ENCODE measurements around the gene CCDC60.

CCDC60 gene

DNA sequence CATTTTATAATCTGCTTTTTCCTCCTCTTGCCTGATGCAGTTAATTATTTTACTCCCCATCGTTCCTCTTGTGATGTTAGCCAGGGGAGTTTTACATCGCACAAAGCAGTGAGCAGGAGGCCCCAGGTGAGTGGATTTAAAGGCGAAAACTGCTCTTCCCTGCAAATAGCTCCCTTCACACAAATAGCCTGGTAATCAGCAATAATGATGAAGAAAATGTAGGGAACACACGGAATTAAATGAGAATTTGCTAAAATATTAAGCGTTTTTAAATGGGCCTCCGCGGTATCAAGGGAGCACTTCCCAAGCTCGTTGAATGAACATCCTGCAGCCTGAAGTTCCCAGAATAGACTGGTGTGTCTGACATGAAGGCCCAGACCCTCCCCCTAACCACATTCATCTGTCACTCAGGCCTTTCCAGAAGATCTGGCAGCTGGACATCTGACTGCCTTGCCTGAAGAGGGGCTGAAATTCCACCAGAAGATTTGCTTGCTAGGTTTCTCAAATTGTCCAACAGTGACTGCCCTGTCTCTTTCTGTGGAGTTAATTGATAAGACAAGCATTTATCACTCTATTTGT lies 127.2 kb downstream of the CCDC60 start:
- CTCF ChIA-PET, result interaction anchor here (5.9 kb wide), 1 partner anchor 18 kb away, joined by 30 read pairs; no protein-coding TSS in a partner anchor
- TF ChIP-seq, protein P1, sequence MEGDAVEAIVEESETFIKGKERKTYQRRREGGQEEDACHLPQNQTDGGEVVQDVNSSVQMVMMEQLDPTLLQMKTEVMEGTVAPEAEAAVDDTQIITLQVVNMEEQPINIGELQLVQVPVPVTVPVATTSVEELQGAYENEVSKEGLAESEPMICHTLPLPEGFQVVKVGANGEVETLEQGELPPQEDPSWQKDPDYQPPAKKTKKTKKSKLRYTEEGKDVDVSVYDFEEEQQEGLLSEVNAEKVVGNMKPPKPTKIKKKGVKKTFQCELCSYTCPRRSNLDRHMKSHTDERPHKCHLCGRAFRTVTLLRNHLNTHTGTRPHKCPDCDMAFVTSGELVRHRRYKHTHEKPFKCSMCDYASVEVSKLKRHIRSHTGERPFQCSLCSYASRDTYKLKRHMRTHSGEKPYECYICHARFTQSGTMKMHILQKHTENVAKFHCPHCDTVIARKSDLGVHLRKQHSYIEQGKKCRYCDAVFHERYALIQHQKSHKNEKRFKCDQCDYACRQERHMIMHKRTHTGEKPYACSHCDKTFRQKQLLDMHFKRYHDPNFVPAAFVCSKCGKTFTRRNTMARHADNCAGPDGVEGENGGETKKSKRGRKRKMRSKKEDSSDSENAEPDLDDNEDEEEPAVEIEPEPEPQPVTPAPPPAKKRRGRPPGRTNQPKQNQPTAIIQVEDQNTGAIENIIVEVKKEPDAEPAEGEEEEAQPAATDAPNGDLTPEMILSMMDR (IDR thresholded peaks at IDR 0.05; ENCODE audit: control extremely low read depth, extremely low read depth, low read depth, missing control alignments), result no peak
- POLR2A ChIA-PET, result no interaction called here
- no peak for DNase-seq (ENCODE audit: extremely low spot score)

DNA sequence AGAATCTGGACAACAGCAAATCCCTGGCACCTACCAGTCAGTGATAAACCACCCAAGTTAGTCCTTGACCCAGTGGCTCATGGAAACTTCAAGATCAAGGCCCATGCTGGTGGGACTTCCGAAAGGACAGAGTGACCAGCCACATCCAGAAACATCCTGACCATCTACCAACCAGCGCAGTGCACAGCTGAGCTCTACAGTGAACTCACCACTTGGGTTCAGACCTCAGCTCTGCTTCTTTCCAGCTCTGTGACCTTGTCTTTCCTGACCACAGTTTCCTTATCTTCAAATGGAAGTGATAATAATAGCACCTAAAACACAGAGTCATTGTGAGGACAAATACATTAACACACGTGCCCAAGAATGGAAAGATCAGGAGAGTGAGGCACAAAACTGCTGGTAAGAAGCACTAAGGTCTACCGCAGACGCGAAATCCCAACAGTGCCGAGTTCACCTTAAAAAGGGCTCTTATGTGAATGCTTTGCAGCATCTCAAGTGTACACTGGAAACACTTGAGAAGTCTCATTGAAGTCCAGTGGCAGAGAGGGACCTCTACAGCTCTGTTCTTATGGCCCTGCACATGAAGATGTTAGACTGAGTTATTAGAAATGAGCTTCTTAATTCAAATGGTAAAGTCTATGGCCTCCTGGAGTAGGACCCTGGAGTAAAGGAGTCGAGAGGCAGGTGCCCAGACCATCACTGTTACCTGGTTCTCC lies 128.8 kb downstream of the CCDC60 start:
- DNase-seq (ENCODE audit: extremely low spot score), result no peak
- CTCF ChIA-PET, result interaction anchor here (1.2 to 5.9 kb wide), 2 partner anchors 13 to 19 kb away, joined by 3 to 30 read pairs; no protein-coding TSS in a partner anchor
- POLR2A ChIA-PET, result no interaction called here
- TF ChIP-seq, protein P1 (IDR thresholded peaks at IDR 0.05; ENCODE audit: control extremely low read depth, extremely low read depth, low read depth, missing control alignments), result no peak

DNA sequence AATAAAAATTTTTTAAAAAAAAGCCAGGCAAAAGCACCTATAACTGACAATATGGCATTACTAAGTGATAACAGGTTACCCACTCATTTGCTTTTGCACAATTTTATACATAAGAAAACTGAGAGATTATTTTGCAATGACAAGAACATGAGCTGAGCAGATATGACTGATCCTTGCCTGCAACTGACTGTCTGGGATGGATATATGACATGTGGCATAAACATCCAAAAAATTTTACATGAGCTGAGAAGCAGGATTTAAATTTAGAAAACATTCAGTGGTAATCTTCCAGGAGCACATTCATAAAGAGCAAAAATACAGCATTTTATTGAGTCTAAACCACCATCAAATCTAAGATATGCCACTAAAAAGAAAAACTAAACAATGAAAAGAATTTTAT lies 133.8 kb downstream of the CCDC60 start:
- TF ChIP-seq, protein P1 (IDR thresholded peaks at IDR 0.05; ENCODE audit: control extremely low read depth, extremely low read depth, low read depth, missing control alignments), result no peak
- ChIA-PET POLR2A (no interaction called here), CTCF (interaction anchor here (0.6 to 1.1 kb wide), 2 partner anchors 23 to 24 kb away, joined by 3 read pairs; no protein-coding TSS in a partner anchor)
- no peak for DNase-seq (ENCODE audit: extremely low spot score)

DNA sequence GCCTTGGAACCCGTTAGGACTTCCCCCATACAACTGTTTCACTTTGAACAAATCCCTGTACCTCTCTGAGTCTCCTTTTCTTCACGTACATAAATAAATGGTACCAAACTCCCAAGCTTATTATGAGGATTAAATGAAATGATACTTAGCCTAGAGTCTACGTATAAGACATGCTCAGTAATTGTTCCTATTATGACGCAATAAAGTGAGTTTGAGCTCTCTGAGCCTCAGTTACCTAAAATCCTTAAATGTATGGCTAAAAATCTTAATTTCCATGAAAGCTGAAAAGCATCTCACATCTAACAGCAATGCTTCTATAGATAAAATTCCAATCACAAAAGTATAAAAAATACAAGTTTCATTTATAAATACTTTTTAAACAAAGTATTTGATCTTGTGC lies 141.1 kb downstream of the CCDC60 start:
- POLR2A ChIA-PET, result no interaction called here
- no peak for DNase-seq (ENCODE audit: extremely low spot score)
- TF ChIP-seq, protein P1 (IDR thresholded peaks at IDR 0.05; ENCODE audit: control extremely low read depth, extremely low read depth, low read depth, missing control alignments), result no peak
- CTCF ChIA-PET, result interaction anchor here (0.8 to 1.5 kb wide), 2 partner anchors 13 to 31 kb away, joined by 3 read pairs; no protein-coding TSS in a partner anchor

DNA sequence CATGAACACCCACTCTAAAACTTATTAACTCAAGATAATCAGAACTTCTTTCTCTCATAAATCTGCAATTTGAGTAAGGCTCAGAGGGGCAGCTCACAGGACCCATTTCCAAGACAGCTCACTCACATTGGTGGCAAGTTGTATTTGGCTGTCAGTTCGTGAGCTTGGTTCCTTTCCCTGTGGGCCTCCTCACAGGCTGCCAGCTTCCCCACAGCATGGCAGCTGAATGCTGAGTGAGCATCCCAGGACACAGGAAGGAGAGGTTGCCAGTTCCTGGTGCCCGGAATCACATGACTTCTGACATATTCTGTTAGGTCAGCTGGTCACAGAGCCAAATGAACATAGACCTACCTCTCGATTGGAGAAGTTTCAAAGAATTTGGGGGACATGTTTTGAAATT lies 142.4 kb downstream of the CCDC60 start:
- no peak for DNase-seq (ENCODE audit: extremely low spot score)
- ChIA-PET CTCF (interaction anchor here (1.5 kb wide), 1 partner anchor 14 kb away, joined by 3 read pairs; no protein-coding TSS in a partner anchor), POLR2A (no interaction called here)
- TF ChIP-seq, protein P1 (IDR thresholded peaks at IDR 0.05; ENCODE audit: control extremely low read depth, extremely low read depth, low read depth, missing control alignments), result no peak

DNA sequence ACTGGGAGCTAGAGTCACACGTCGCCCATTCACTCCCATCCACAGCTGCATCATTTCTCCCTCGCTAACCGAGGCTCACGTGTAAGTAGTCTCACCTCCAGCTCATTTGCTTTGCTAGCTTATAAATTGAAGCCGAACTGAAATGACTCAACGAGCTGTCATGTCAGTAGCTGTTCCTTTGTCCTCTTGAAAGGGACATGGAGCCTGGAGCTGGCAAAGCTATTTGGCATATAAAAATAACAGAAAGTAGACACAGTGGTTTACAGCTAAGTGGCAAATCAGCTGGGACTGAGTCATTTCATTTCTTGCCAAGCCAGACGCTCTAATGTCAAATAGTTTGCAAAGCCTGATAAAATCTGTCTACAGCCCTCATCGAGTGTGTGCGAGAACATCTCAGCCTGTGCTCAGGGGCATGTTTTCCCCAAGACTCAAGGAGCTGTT lies 144.6 kb downstream of the CCDC60 start:
- CTCF ChIA-PET, result interaction anchor here (1.1 to 2.0 kb wide), 2 partner anchors 31 to 38 kb away, joined by 3 to 6 read pairs; no protein-coding TSS in a partner anchor
- no peak for DNase-seq (ENCODE audit: extremely low spot score)
- POLR2A ChIA-PET, result no interaction called here
- TF ChIP-seq, protein P1 (IDR thresholded peaks at IDR 0.05; ENCODE audit: control extremely low read depth, extremely low read depth, low read depth, missing control alignments), result no peak

Measured in GM10248 (cell line).